Endothelial cell (in vitro differentiated cells): ENCODE data around the gene SERINC2. TPM values are rescaled to one million over a fixed set of nuclear protein-coding genes. Genes with fewer than 3 reads are reported as not detected.

ENCODE experiments used
- DNase-seq: peaks from one replicate; pipeline ENCODE4 v3.0.0; 2021; ENCODE audit warnings: low spot score
- H3K27ac Mint-ChIP-seq: one replicate; pipeline ENCODE4 v1.8.0; 2021; ENCODE audit warnings: mixed read lengths, inconsistent platforms; ENCODE audit not compliant: unreplicated experiment
- H3K27me3 Mint-ChIP-seq: one replicate; pipeline ENCODE4 v1.8.0; 2021; ENCODE audit warnings: mild to moderate bottlenecking, moderate library complexity, mixed read lengths, inconsistent platforms; ENCODE audit not compliant: unreplicated experiment
- H3K36me3 Mint-ChIP-seq: one replicate; pipeline ENCODE4 v1.8.0; 2021; ENCODE audit warnings: mild to moderate bottlenecking, low read depth, mixed read lengths, inconsistent platforms; ENCODE audit not compliant: unreplicated experiment
- H3K4me1 Mint-ChIP-seq: one replicate; pipeline ENCODE4 v1.8.0; 2021; ENCODE audit warnings: mild to moderate bottlenecking, mixed read lengths, inconsistent platforms; ENCODE audit not compliant: unreplicated experiment
- H3K4me3 Mint-ChIP-seq: one replicate; pipeline ENCODE4 v1.8.0; 2021; ENCODE audit warnings: mild to moderate bottlenecking, mixed read lengths, inconsistent platforms; ENCODE audit not compliant: unreplicated experiment
- H3K9me3 Mint-ChIP-seq: one replicate; pipeline ENCODE4 v1.8.0; 2021; ENCODE audit warnings: mixed read lengths, inconsistent platforms; ENCODE audit not compliant: unreplicated experiment
- CTCF ChIP-seq: fragments of 200-600 bp; sonication (generic); IDR thresholded peaks from one replicate; pipeline ENCODE4 v1.5.0; 2021; ENCODE audit warnings: antibody characterized with exemption; ENCODE audit not compliant: unreplicated experiment
- total RNA-seq: library from RNA; stranded (reverse); fragmentation: NEBNext Ultra II Directional; extraction: Animal tissue kit (Norgen Biotek cat#: 25700); gene quantifications from one replicate; pipeline ENCODE4 v1.2.1, GENCODE V29; 2021; ENCODE audit not compliant: unreplicated experiment

Gene SERINC2
- total RNA-seq, 1 donor from 2014 or later = 23.6 TPM

- Mint-ChIP-seq H3K9me3 (no peaks in the 10 kb centered on the region), H3K36me3 (no peaks in the 10 kb centered on the region), H3K4me3 (no peak overlapping the region), H3K4me1 (peaks cover 13% of the 10 kb centered on the region), H3K27ac (no peak overlapping the region), H3K27me3 (peaks cover 3% of the 10 kb centered on the region)
- no peak for DNase-seq
- TF ChIP-seq CTCF = no peak
These were observed 35.6 kb upstream of the SERINC2 start for GRCh38 chr1:31377364-31377863.

GRCh38 chr1:31378001-31378400, 35.0 kb upstream of the SERINC2 start:
- H3K27ac Mint-ChIP-seq = no peak overlapping the region
- no peak for DNase-seq
- no peaks in the 10 kb centered on the region for H3K36me3 Mint-ChIP-seq
- peaks cover 8% of the 10 kb centered on the region for H3K4me1 Mint-ChIP-seq
- H3K9me3 Mint-ChIP-seq = no peaks in the 10 kb centered on the region
- H3K4me3 Mint-ChIP-seq = no peak overlapping the region
- H3K27me3 Mint-ChIP-seq = peaks cover 1% of the 10 kb centered on the region
- no peak for TF ChIP-seq CTCF

- Mint-ChIP-seq H3K4me3 (no peak overlapping the region), H3K27me3 (no peaks in the 10 kb centered on the region), H3K27ac (no peak overlapping the region), H3K4me1 (peaks cover 8% of the 10 kb centered on the region), H3K36me3 (no peaks in the 10 kb centered on the region), H3K9me3 (no peaks in the 10 kb centered on the region)
- TF ChIP-seq CTCF = no peak
- no peak for DNase-seq
These were observed 32.8 kb upstream of the SERINC2 start for GRCh38 chr1:31380181-31380580.

GRCh38 chr1:31381394-31382294, 31.4 kb upstream of the SERINC2 start:
- no peaks in the 10 kb centered on the region for H3K9me3 Mint-ChIP-seq
- no peak overlapping the region for H3K27ac Mint-ChIP-seq
- H3K4me3 Mint-ChIP-seq = no peak overlapping the region
- peaks cover 8% of the 10 kb centered on the region for H3K4me1 Mint-ChIP-seq
- DNase-seq = no peak
- H3K27me3 Mint-ChIP-seq = no peaks in the 10 kb centered on the region
- TF ChIP-seq CTCF = no peak
- no peaks in the 10 kb centered on the region for H3K36me3 Mint-ChIP-seq

GRCh38 chr1:31382379-31382989, 30.5 kb upstream of the SERINC2 start:
- Mint-ChIP-seq H3K27me3 (peaks cover under 1% of the 10 kb centered on the region), H3K27ac (no peak overlapping the region), H3K36me3 (no peaks in the 10 kb centered on the region), H3K4me1 (peaks cover 8% of the 10 kb centered on the region), H3K4me3 (no peak overlapping the region), H3K9me3 (no peaks in the 10 kb centered on the region)
- no peak for TF ChIP-seq CTCF
- DNase-seq = no peak
